IMR-90 (cell line): Measurements from ENCODE around the gene PPP6R3.

Experiments used
- BHLHE40 ChIP-seq: fragments of 150-350 bp; IDR thresholded peaks from 2 replicates; pipeline ENCODE4 v1.6.1; 2016; ENCODE audit warnings: mild to moderate bottlenecking, low read depth, low read length
- CEBPB ChIP-seq: IDR thresholded peaks from 2 replicates; pipeline ENCODE4 v1.6.1; 2012; ENCODE audit warnings: low read depth, low read length, improper control_type of control experiment
- CHD1 ChIP-seq: IDR thresholded peaks from 2 replicates; pipeline ENCODE4 v1.6.1; 2012; ENCODE audit warnings: low read depth, low read length, improper control_type of control experiment
- FOS ChIP-seq: fragments of 150-350 bp; IDR thresholded peaks from 2 replicates; pipeline ENCODE4 v1.6.1; 2016; ENCODE audit warnings: low read depth, low read length
- MXI1 ChIP-seq: IDR thresholded peaks from 2 replicates; pipeline ENCODE4 v1.6.1; 2012; ENCODE audit warnings: low read depth, mild to moderate bottlenecking, low read length, moderate library complexity, borderline replicate concordance
- POLR2A ChIP-seq: IDR thresholded peaks from 2 replicates; pipeline ENCODE4 v1.6.1; 2012; ENCODE audit warnings: mild to moderate bottlenecking, low read depth, low read length
- RAD21 ChIP-seq: IDR thresholded peaks from 2 replicates; pipeline ENCODE4 v1.6.1; 2012; ENCODE audit warnings: low read length, improper control_type of control experiment
- RCOR1 ChIP-seq: IDR thresholded peaks from 2 replicates; pipeline ENCODE4 v1.6.1; 2012; ENCODE audit warnings: mild to moderate bottlenecking, low read length, improper control_type of control experiment; ENCODE audit not compliant: insufficient replicate concordance
- RFX5 ChIP-seq: IDR thresholded peaks from 2 replicates; pipeline ENCODE4 v1.8.0; 2012; ENCODE audit warnings: low read depth, mild to moderate bottlenecking, low read length, moderate library complexity
- SMC3 ChIP-seq: fragments of 150-350 bp; IDR thresholded peaks from 2 replicates; pipeline ENCODE4 v1.6.1; 2016; ENCODE audit warnings: low read depth, mild to moderate bottlenecking, antibody characterized with exemption, low read length, moderate library complexity
- TF ChIP-seq, protein P1 (sequence below): conservative IDR thresholded peaks from 2 replicates; pipeline ENCODE4 v1.5.1; 2012; ENCODE audit warnings: mild to moderate bottlenecking, low read depth, low read length, improper control_type of control experiment
- TF ChIP-seq, protein P2 (sequence below): fragments of 150-350 bp; IDR thresholded peaks from 2 replicates; pipeline ENCODE4 v1.6.1; 2017; ENCODE audit warnings: mild to moderate bottlenecking, antibody characterized with exemption, low read length, low read depth
- TF ChIP-seq, protein P3 (sequence below): fragments of 150-350 bp; IDR thresholded peaks from 2 replicates; pipeline ENCODE4 v1.6.1; 2016; ENCODE audit warnings: low read depth, mild to moderate bottlenecking, low read length, moderate library complexity, borderline replicate concordance

DNA sequence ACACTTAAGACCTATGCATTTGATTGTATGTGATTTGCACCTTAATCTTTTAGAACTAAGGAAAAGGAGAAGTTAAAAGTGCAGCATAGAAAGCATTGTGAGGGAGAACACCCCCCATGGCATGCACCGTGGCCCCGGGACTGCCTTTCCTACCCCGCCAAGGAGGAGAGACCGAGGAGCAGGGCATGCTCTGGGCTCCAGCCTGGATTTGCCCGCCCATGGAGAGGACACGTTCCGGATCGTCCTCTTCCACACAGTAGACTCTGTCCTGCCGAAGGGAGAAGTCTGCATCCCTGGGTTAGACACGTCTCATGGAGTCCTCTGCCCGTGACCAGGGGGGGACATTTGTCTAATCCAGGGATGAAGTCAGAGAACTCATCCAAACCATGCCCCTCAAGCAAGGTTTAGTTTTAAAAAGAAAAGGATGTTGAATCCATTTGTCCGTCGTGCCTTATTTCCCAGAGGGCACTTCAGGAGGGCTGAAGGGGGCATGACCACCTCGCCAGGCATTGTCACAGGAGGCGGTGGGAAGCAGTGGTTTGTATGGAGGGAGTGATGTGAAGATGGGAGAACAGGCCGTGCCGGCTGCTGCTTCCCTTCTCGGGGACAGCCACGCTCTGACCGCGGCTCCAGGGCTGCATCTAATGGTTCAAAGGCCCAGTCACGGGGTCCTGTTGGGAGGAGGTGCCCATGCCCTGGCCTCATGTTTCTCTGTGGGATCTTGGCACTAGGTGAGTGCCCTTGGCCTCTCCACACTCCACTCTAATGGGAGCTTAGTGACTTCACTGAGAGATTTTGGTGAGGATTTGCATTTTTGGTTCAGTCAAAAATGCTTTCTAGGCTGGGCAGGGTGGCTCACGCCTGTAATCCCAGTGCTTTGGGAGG is 157.6 kb downstream of the PPP6R3 start:
- TF ChIP-seq, protein P1, sequence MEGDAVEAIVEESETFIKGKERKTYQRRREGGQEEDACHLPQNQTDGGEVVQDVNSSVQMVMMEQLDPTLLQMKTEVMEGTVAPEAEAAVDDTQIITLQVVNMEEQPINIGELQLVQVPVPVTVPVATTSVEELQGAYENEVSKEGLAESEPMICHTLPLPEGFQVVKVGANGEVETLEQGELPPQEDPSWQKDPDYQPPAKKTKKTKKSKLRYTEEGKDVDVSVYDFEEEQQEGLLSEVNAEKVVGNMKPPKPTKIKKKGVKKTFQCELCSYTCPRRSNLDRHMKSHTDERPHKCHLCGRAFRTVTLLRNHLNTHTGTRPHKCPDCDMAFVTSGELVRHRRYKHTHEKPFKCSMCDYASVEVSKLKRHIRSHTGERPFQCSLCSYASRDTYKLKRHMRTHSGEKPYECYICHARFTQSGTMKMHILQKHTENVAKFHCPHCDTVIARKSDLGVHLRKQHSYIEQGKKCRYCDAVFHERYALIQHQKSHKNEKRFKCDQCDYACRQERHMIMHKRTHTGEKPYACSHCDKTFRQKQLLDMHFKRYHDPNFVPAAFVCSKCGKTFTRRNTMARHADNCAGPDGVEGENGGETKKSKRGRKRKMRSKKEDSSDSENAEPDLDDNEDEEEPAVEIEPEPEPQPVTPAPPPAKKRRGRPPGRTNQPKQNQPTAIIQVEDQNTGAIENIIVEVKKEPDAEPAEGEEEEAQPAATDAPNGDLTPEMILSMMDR = no peak
- TF ChIP-seq RFX5 (no peak), POLR2A (no peak), FOS (no peak), RCOR1 (no peak), MXI1 (no peak), CEBPB (no peak), RAD21 (no peak), CHD1 (no peak), SMC3 (no peak), BHLHE40 (no peak)
- TF ChIP-seq, protein P2, sequence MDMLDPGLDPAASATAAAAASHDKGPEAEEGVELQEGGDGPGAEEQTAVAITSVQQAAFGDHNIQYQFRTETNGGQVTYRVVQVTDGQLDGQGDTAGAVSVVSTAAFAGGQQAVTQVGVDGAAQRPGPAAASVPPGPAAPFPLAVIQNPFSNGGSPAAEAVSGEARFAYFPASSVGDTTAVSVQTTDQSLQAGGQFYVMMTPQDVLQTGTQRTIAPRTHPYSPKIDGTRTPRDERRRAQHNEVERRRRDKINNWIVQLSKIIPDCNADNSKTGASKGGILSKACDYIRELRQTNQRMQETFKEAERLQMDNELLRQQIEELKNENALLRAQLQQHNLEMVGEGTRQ = no peak
- TF ChIP-seq, protein P3, sequence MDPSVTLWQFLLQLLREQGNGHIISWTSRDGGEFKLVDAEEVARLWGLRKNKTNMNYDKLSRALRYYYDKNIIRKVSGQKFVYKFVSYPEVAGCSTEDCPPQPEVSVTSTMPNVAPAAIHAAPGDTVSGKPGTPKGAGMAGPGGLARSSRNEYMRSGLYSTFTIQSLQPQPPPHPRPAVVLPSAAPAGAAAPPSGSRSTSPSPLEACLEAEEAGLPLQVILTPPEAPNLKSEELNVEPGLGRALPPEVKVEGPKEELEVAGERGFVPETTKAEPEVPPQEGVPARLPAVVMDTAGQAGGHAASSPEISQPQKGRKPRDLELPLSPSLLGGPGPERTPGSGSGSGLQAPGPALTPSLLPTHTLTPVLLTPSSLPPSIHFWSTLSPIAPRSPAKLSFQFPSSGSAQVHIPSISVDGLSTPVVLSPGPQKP = no peak
